NCI-H2196 (cell line): ENCODE measurements around the gene PGAM2.
"Not testable (repeated sequence)": the region's sequence is repeated elsewhere in the genome, so short reads cannot be mapped to it uniquely, and the experiment has no call there.

ENCODE experiments used
- DNase-seq: peaks from one replicate; lab custom pipeline; 2025; ENCODE audit not compliant: unreplicated experiment; lab: John Stamatoyannopoulos, UW

PGAM2 gene

GRCh38 chr7:44052771-44053365 is 12.5 kb downstream of the PGAM2 start:
- DNase-seq: no peak

GRCh38 chr7:44051611-44052220 is 13.7 kb downstream of the PGAM2 start:
- no peak for DNase-seq

GRCh38 chr7:44050915-44051560 is 14.3 kb downstream of the PGAM2 start:
- no peak for DNase-seq

DNA sequence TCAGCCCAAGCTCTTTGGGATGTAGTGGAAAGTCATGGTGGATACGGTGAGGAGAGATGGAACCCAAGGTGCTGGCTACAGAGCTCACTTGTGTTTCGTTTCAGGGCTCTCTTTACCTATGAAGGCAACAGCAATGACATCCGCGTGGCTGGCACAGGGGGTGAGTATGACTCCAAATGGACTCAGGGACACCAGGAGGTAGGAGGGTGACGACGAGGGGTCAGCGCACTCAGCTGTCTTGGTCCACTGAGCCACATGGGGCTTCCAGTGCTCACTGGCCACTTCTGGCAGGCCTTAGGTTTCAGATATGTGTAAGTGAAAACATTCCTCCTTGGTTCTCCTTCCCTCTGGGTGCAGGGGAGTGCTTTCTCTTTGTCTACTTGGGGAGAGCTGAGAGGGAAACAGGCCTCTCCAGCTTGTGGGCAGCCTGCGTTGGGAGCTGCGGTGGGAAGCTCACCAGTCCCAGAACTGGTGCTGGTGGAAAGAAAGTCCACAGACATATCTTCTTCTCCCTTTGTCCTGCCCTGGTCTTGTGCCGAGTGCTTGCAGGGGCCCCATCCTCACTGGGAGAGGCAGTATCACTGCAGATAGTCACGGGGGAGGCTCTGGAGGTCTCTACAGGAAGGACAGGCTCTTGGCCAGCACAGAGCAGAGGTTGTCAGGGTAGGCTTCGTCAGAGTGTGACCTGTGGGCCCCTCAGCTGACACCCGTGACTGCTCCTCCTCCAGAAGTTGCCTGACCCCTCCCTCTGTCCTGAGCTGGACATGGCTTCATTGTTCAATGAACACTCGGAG is 15.0 kb downstream of the PGAM2 start:
- DNase-seq: no peak

DNA sequence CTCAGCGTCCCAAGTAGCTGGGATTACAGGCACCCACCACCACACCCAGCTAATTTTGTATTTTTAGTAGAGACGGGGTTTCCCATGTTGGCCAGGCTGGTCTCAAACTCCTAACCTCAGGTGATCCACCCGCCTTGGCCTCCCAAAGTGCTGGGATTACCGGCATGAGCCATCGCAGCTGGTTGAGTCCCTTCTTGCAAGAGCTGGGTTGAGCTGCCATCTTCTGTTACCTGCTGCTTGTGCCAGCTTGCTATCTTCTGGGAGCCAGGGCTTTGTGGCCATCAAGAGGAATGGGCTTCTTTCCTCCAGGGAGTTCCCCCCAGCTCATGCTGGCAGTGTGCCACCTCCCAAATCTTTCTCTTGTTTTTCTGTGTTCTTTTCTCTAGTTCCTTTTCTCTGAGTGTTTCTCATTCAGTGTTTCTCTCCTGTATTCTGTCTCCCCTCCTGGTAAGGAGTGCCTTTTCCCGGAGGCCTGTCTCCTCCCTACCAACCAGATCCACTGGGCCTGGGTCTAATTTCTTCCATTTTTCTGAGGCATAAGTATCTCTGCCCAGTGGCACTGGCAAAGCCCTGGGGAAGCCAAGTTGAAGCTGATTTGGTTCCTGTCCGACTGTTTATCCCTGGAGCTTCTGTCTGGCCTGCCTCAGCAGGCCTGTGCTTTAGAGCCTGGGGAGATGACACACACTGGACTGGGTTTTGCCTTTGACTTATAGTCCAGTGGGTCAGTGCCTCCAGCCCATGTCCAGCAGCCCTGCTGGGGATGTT is 17.2 kb downstream of the PGAM2 start:
- DNase-seq: no peak

- DNase-seq: no peak
Observed at GRCh38 chr7:44046321-44047061, 18.9 kb downstream of the PGAM2 start.

- peak; percentile 11 for DNase-seq
Observed at GRCh38 chr7:44045226-44046014, 19.9 kb downstream of the PGAM2 start.

GRCh38 chr7:44044315-44045225 is 20.8 kb downstream of the PGAM2 start, which contains the start of gene DBNL:
Gene DBNL, plus strand, starts transcription at chr7:44044702. Its CDS starts 36 bp downstream, at chr7:44044738.
- peak; percentile 93 for DNase-seq

- no peak for DNase-seq
Observed at GRCh38 chr7:44043902-44044301, 21.5 kb downstream of the PGAM2 start.

GRCh38 chr7:44042221-44042620 is 23.1 kb downstream of the PGAM2 start:
- DNase-seq: no peak

- peak; percentile 38 for DNase-seq
Observed at GRCh38 chr7:44040493-44040891, 24.9 kb downstream of the PGAM2 start.

DNA sequence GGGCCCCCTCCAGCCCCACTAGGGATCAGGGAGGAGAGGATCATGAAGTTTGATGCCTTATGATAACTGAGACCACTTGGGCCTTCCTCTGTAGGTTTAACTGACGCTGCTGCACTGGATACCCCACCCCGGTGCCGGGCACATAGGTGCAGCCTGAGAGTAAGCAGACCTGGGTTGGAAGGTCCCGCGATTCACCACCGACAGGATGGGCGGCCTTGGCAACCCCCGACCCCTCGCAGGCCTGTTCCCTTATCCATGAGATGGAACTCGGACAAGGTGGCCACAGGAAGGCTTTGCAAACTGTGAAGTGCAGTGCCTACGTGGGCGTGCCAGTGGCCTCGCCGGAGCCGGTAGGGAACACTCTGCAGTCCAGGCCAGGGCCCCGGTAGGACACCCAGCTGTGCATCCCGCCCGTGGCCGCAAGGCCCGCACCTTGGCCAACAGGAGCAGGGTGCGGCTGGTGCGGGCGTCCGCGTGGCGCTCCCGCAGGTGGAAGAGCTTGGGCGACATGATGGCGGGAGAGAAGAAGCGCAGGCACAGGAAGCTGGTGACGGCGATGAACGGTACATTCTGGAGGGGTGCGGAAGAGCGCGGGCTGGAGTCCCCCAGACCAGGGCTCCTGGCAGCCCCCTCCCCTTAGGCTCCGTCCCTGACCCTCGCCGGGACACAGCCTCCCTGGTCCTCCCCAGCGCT is 25.4 kb downstream of the PGAM2 start:
- DNase-seq: not testable (repeated sequence)

DNA sequence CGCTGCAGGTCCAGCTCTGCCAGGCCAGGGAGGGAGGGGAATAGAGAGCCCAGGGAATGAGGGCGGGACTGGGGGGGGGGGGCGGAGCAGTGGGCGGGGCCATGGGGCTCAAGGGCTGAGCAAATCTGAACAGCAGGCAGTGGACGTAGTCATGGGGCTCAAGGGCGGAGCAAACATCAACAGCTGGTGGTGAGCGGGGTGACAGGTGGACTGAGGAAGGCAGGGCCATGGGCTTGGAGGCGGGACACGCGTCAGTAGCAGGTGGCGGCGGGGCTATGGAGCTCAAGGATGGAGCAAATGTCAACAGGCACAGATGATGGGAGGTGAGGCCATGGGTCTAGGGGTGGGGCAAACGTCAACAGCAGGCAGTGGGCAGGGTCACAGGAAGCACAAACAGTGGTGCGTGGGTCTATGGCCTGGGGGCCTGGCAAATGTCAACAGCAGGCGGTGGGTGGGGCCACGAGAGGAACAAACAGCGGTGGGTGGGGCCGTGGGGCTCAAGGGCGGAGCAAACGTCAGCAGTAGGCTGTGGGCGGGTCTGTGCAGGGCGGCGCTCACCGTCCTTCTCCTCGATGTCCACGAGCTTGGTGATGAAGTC is 26.3 kb downstream of the PGAM2 start:
- peak; percentile 92 for DNase-seq

- DNase-seq: not testable (repeated sequence)
Observed at GRCh38 chr7:44038553-44038952, 26.8 kb downstream of the PGAM2 start.

- DNase-seq: not testable (repeated sequence)
Observed at GRCh38 chr7:44037951-44038350, 27.4 kb downstream of the PGAM2 start.

DNA sequence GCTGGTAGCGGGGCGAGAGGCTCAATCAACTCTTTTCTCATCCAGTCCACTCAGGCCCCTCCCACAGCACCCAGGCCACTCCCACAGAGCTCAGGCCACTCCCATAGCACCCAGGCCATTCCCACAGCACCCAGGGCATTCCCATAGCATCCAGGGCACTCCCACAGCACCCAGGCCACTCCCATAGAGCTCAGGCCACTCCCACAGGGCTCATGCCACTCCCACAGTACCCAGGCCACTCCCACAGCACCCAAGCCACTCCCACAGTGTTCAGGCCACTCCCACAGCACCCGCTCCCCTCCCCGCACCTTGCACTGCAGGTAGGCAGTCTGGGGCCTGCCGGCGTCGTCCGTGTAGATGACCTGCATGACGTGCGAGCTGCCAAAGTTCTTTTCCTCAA is 29.0 kb downstream of the PGAM2 start:
- not testable (repeated sequence) for DNase-seq
